Measurements from ENCODE around the gene CERS6.
A peak's percentile ranks its signal among the peaks of the same experiment; 100 is the strongest.

CERS6 gene

DNA sequence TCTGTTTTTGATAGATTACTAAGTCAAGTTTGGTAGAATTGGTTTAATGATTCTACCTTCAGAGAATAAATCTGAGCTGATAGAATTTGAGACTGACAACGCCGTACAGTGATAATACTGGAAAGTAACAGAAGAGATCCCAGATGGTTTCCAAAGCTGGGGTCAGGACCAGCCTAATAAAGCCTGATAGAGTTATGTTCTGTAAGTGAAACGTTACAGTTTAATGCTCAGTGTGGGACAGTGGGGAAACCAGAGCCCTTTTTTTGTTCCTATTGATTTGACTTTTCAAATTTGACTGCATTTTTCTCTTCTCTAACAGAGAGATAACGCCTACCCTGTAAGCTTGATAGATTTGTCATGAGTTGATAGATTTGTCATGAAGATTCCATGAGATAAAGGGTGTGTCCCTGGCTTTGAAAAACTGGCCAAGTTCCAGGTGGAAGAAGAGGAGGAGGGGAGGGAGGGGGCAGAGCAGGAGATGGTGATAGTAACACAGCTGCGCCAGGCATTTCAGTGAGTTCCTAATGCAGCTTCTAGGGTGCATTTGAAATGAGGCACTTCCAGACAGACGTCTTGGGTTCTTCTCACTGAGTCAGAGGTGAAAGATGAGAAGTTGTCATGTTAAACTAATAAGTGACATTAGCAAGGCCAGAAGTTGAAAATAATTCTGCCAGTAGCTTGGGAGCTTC lies 65.1 kb downstream of the CERS6 start:
- no peak overlapping the region for H3K27ac ChIP-seq

DNA sequence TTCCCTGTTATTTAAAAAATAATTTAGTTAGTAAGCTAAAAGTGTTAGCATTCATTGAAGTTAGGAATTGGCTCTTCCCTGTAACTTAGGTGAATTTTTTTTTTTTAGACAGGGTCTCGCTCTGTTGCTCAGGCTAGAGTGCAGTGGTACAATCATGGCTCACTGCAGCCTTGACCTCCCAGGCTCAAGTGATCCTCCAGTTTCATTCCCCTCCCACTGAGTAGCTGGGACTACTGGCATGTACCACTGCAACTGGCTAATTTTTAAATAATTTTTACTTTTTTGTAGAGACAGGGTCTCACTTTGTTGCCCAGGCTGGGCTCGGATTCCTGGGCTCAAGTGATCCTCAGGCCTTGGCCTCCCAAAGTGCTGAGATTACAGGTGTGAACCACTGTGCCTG lies 66.4 kb downstream of the CERS6 start:
- no peak overlapping the region for H3K27ac ChIP-seq
- TF ChIP-seq, protein P1, sequence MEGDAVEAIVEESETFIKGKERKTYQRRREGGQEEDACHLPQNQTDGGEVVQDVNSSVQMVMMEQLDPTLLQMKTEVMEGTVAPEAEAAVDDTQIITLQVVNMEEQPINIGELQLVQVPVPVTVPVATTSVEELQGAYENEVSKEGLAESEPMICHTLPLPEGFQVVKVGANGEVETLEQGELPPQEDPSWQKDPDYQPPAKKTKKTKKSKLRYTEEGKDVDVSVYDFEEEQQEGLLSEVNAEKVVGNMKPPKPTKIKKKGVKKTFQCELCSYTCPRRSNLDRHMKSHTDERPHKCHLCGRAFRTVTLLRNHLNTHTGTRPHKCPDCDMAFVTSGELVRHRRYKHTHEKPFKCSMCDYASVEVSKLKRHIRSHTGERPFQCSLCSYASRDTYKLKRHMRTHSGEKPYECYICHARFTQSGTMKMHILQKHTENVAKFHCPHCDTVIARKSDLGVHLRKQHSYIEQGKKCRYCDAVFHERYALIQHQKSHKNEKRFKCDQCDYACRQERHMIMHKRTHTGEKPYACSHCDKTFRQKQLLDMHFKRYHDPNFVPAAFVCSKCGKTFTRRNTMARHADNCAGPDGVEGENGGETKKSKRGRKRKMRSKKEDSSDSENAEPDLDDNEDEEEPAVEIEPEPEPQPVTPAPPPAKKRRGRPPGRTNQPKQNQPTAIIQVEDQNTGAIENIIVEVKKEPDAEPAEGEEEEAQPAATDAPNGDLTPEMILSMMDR (conservative IDR thresholded peaks at IDR 0.05): no peak
- TF ChIP-seq ZFX (IDR thresholded peaks at IDR 0.05): no peak

More for the DNA sequence above, 65.1 kb downstream of the CERS6 start:
- no peak for TF ChIP-seq ZFX (IDR thresholded peaks at IDR 0.05)
- TF ChIP-seq, protein P1 (conservative IDR thresholded peaks at IDR 0.05): no peak

DNA sequence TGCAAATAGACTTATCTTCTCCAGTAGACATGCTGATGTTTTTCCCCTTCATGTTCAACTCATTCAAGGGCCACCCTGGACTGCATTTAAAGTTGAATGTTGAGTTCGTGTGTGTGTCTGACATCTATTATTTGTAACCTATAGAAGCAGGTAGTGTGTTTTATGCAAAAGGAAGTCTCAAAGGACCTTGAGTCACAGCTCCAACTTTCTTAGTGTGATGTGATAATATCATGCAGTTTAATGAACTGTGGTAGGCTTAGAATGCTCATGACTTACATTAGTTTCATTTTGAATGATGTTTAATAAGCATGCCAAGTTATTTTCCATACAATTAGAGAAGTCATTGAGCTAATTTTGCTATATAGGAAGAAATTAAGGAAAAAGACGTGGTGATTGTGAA lies 67.9 kb downstream of the CERS6 start:
- no peak for TF ChIP-seq ZFX (IDR thresholded peaks at IDR 0.05)
- TF ChIP-seq, protein P1 (conservative IDR thresholded peaks at IDR 0.05): no peak
- H3K27ac ChIP-seq: no peak overlapping the region

- no peak overlapping the region for H3K27ac ChIP-seq
- TF ChIP-seq, protein P1 (conservative IDR thresholded peaks at IDR 0.05): no peak
- no peak for TF ChIP-seq ZFX (IDR thresholded peaks at IDR 0.05)
These were observed 68.9 kb downstream of the CERS6 start for GRCh38 chr2:168525020-168525419.

- no peak overlapping the region for H3K27ac ChIP-seq
- TF ChIP-seq, protein P1 (conservative IDR thresholded peaks at IDR 0.05): no peak
- TF ChIP-seq ZFX (IDR thresholded peaks at IDR 0.05): no peak
These were observed 69.8 kb downstream of the CERS6 start for GRCh38 chr2:168525716-168526446.

DNA sequence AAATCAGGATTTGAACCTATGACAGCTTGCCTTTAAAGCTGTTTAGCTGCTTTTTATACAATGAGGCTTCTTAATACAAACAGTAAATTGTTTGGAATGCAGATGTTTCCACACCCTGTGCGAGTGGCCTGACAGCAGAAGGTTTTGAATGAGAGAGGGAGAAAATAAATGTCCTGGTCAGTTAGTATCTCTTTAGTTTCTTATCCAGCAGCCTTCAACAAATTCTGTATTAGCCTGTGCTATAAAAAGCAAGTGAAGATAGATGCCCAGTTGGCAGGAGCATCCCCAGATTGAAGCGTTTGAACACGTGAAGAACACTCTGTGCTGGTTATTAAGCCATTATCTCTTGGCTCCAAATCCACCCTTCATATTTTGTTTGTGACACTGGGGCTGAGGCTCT lies 70.6 kb downstream of the CERS6 start:
- H3K27ac ChIP-seq: no peak overlapping the region
- TF ChIP-seq, protein P1 (conservative IDR thresholded peaks at IDR 0.05): no peak
- no peak for TF ChIP-seq ZFX (IDR thresholded peaks at IDR 0.05)

- peak overlapping the region; percentile 43 for H3K27ac ChIP-seq
- TF ChIP-seq ZFX (IDR thresholded peaks at IDR 0.05): no peak
- TF ChIP-seq, protein P1 (conservative IDR thresholded peaks at IDR 0.05): no peak
These were observed 71.9 kb downstream of the CERS6 start for GRCh38 chr2:168528016-168528415.
